HepG2 (cell line): Measurements from ENCODE around the gene TARM1. TPM values are rescaled to one million over a fixed set of nuclear protein-coding genes. Genes with fewer than 3 reads are reported as not detected.
"Not testable (repeated sequence)": the region's sequence is repeated elsewhere in the genome, so short reads cannot be mapped to it uniquely, and the experiment has no call there.

Source experiments
- ATAC-seq: fragments of 200-7000 bp; cut with Tn5 transposase; 3 replicates; pipeline ENCODE4 v1.9.1; 2020; ENCODE audit warnings: mild to moderate bottlenecking, moderate library complexity
- BruUV-seq: library from RNA; stranded (reverse); fragments of 400-500 nt; replicated peaks from 2 replicates; lab custom pipeline; 2021; lab: Mats Ljungman, UMichigan
- CTCF ChIA-PET: fragments of 300-600 bp; formaldehyde crosslinking; extraction: SDS; loops from one replicate; lab custom pipeline; 2021; ENCODE audit warnings: low total read pairs, inconsistent platforms, low intra/inter-chr PET ratio; lab: Yijun Ruan, JAX
- POLR2A ChIA-PET: fragments of 350-600 bp; sonication (Branson Sonifier 250); formaldehyde crosslinking; loops from one replicate; lab custom pipeline; 2020; ENCODE audit warnings: antibody characterized with exemption, inconsistent platforms; lab: Yijun Ruan, JAX
- DNase-seq: peaks from one replicate; pipeline ENCODE4 v3.0.0-alpha.2; 2015; ENCODE audit warnings: low spot score
- FAIRE-seq: peaks from 3 replicates; lab custom pipeline; 2011; peaks lifted over from hg19 to GRCh38; lab: Jason Lieb, UNC
- H2AFZ ChIP-seq: one replicate; pipeline ENCODE4 v1.6.1; 2011; ENCODE audit warnings: low read length, inconsistent platforms
- H3K27ac ChIP-seq: fragments of 300-600 bp; 3 replicates; pipeline ENCODE4 v1.8.0; 2011; ENCODE audit warnings: mixed run types, mild to moderate bottlenecking, mixed read lengths, low read length, inconsistent platforms; ENCODE audit not compliant: insufficient read depth; ENCODE audit errors: extremely low read length
- H3K27me3 ChIP-seq, 2 experiments: fragments of 200-600 bp in 1 of 2; 2 replicates in 1 of 2; 3 replicates in 1 of 2; pipeline versions ENCODE4 v1.6.0 to v1.8.0; 2011; ENCODE audit warnings: low read length in 2 of 2, mild to moderate bottlenecking in 2 of 2, moderate library complexity in 2 of 2, inconsistent platforms in 1 of 2; ENCODE audit not compliant: insufficient read depth in 2 of 2, control insufficient read depth in 1 of 2
- H3K36me3 ChIP-seq, 2 experiments: fragments of 200-600 bp in 1 of 2; replicated peaks in 1 of 2; 2 replicates in 1 of 2; 3 replicates in 1 of 2; pipeline versions ENCODE4 v1.5.1 to v1.8.0; 2011; ENCODE audit warnings: low read length in 2 of 2, inconsistent platforms in 1 of 2; ENCODE audit not compliant: insufficient read depth in 2 of 2, control insufficient read depth in 1 of 2
- H3K4me1 ChIP-seq: 2 replicates; pipeline ENCODE4 v1.5.1; 2012; ENCODE audit warnings: low read length, inconsistent platforms; ENCODE audit not compliant: insufficient read depth
- H3K4me2 ChIP-seq: 2 replicates; pipeline ENCODE4 v1.6.0; 2011; ENCODE audit warnings: low read depth, low read length, inconsistent platforms
- H3K4me3 ChIP-seq, 3 experiments: fragments of 200-600 bp in 1 of 3; sonication (generic), shearing (Covaris generic) in 1 of 3; replicated peaks in 1 of 3; 2 replicates each; pipeline ENCODE4 v1.5.1; 2011 to 2016; ENCODE audit warnings: low read length in 3 of 3, inconsistent platforms in 2 of 3, low read depth in 2 of 3, mild to moderate bottlenecking in 2 of 3, control low read depth in 1 of 3, mixed read lengths in 1 of 3; ENCODE audit not compliant: insufficient read depth in 1 of 3
- H3K79me2 ChIP-seq: one replicate; pipeline ENCODE4 v1.6.1; 2011; ENCODE audit warnings: low read length, inconsistent platforms; ENCODE audit not compliant: insufficient read depth
- H3K9ac ChIP-seq: 2 replicates; pipeline ENCODE4 v1.6.0; 2011; ENCODE audit warnings: mild to moderate bottlenecking, low read depth, low read length, inconsistent platforms; ENCODE audit not compliant: insufficient read depth
- H3K9me3 ChIP-seq: 2 replicates; pipeline ENCODE4 v1.5.1; 2012; ENCODE audit warnings: mild to moderate bottlenecking, low read length
- H4K20me1 ChIP-seq: 2 replicates; pipeline ENCODE4 v1.6.0; 2011; ENCODE audit warnings: inconsistent platforms, mild to moderate bottlenecking, low read length, moderate library complexity; ENCODE audit not compliant: insufficient read depth
- MED1 ChIP-seq: sonication (generic); formaldehyde crosslinking; IDR thresholded peaks from 2 replicates; pipeline ENCODE4 v1.4.0; 2020; ENCODE audit warnings: missing genetic modification reagents
- NKX3-1 ChIP-seq: sonication (generic); formaldehyde crosslinking; IDR thresholded peaks from 2 replicates; pipeline ENCODE4 v1.5.0; 2020; ENCODE audit warnings: missing genetic modification reagents
- PRMT3 ChIP-seq: sonication (generic); formaldehyde crosslinking; IDR thresholded peaks from 2 replicates; pipeline ENCODE4 v1.8.1; 2022; ENCODE audit warnings: low read depth, mild to moderate bottlenecking, moderate library complexity, missing genetic modification reagents, borderline replicate concordance
- PRPF4 ChIP-seq: fragments of 200-400 bp; formaldehyde crosslinking; IDR thresholded peaks from 2 replicates; pipeline ENCODE4 v1.6.1; 2016; ENCODE audit warnings: low read length, low read depth; ENCODE audit not compliant: poor library complexity, severe bottlenecking
- REXO4 ChIP-seq: sonication (generic); formaldehyde crosslinking; IDR thresholded peaks from 2 replicates; pipeline ENCODE4 v1.8.0; 2022; ENCODE audit warnings: missing genetic modification reagents, mild to moderate bottlenecking, borderline replicate concordance
- SP5 ChIP-seq: IDR thresholded peaks from 2 replicates; pipeline ENCODE4 v1.6.1; 2016; ENCODE audit warnings: low read depth, borderline replicate concordance
- ZNF552 ChIP-seq: sonication (generic); formaldehyde crosslinking; IDR thresholded peaks from 2 replicates; pipeline ENCODE4 v1.9.0; 2022; ENCODE audit warnings: missing genetic modification reagents, mild to moderate bottlenecking, borderline replicate concordance
- ZNF687 ChIP-seq: sonication (generic); formaldehyde crosslinking; IDR thresholded peaks from 2 replicates; pipeline ENCODE4 v1.5.1; 2020; ENCODE audit warnings: mild to moderate bottlenecking, missing genetic modification reagents, moderate library complexity
- ZNF710 ChIP-seq: sonication (generic); formaldehyde crosslinking; IDR thresholded peaks from 2 replicates; pipeline ENCODE4 v1.5.0; 2020; ENCODE audit warnings: mild to moderate bottlenecking, missing genetic modification reagents, borderline replicate concordance
- ZXDC ChIP-seq: sonication (generic); formaldehyde crosslinking; IDR thresholded peaks from 2 replicates; pipeline ENCODE4 v1.5.0; 2020; ENCODE audit warnings: mild to moderate bottlenecking, missing genetic modification reagents
- ZZZ3 ChIP-seq: sonication (generic); formaldehyde crosslinking; IDR thresholded peaks from 2 replicates; pipeline ENCODE4 v1.4.0; 2020; ENCODE audit warnings: missing genetic modification reagents, mild to moderate bottlenecking, borderline replicate concordance
- WGBS: methylation state at CpG from one replicate; pipeline ENCODE4 v1.1.6; 2017; ENCODE audit warnings: low lambda C conversion rate; 5-methylcytosine and 5-hydroxymethylcytosine counted together
- in situ Hi-C: cut with HindIII; loops from 2 replicates; pipeline ENCODE4 v1.10.0; 2017; ENCODE audit warnings: low pct_unique_long_range_greater_than_20kb; ENCODE audit not compliant: extremely low pct_ligation_motif_present
- intact Hi-C: fragments of 100-400 bp; cut with micrococcal nuclease; formaldehyde crosslinking; loops from one replicate; pipeline ENCODE4 v1.10.0; 2022; ENCODE audit not compliant: unreplicated experiment
- polyA plus RNA-seq, 8 experiments: library from polyadenylated mRNA; depleted of rRNA in 3 of 8; stranded (reverse) in 7 of 8; unstranded in 1 of 8; fragments of >200 nt; fragmentation: Illumina TruSeq in 4 of 8; extraction: Trizol in 4 of 8; gene quantifications; 2 replicates each; pipeline versions ENCODE4 v1.2.1 to v1.2.3, GENCODE V29; 2011 to 2016; ENCODE audit warnings: low read depth in 4 of 8, missing spikeins in 1 of 8, mixed read lengths in 1 of 8; ENCODE audit not compliant: insufficient read depth in 1 of 8
- total RNA-seq, 5 experiments: library from RNA; depleted of rRNA; stranded (reverse); fragments of >200 nt; fragmentation: Illumina TruSeq; extraction: Trizol; gene quantifications; 2 replicates each; pipeline ENCODE4 v1.2.3, GENCODE V29; 2016; ENCODE audit warnings: low read depth in 1 of 5

The TARM1 gene
- total and polyA plus RNA-seq, 2 of the 13 experiments (the other 11 are each of a cell fraction or from before 2014, with no cell fraction given): not detected

- TF ChIP-seq ZNF710: peak; percentile 64; the same call in 1 of the 2 replicates
- no peak for TF ChIP-seq ZNF552 (CRISPR knock-in tag)
- no peak for TF ChIP-seq PRPF4
- 0 out of 2 replicates have a peak, but pooled peaks have one; percentile 12 for TF ChIP-seq SP5 (CRISPR knock-in tag)
Observed at GRCh38 chr19:54096617-54097106, 15.5 kb upstream of the TARM1 start (continued).

GRCh38 chr19:54095859-54096616 is 14.9 kb upstream of the TARM1 start:
- DNase-seq: not testable (repeated sequence)
- TF ChIP-seq ZZZ3 (0 out of 2 replicates have a peak, but pooled peaks have one; percentile 54), NKX3-1 (peak; percentile 74; the same call in 1 of the 2 replicates), ZNF687 (peak; percentile 96), ZXDC (CRISPR knock-in tag) (peak; percentile 71; the same call in 1 of the 2 replicates), MED1 (CRISPR knock-in tag) (0 out of 2 replicates have a peak, but pooled peaks have one; percentile 39), PRMT3 (CRISPR knock-in tag) (peak; percentile 75; the same call in 1 of the 2 replicates), REXO4 (CRISPR knock-in tag) (peak; percentile 68; the same call in 1 of the 2 replicates)

More at GRCh38 chr19:54095859-54096616, 14.9 kb upstream of the TARM1 start:
- H3K9me3 ChIP-seq, BruUV-seq, H3K79me2 ChIP-seq, H3K36me3 ChIP-seq, H3K9ac ChIP-seq, H3K27ac ChIP-seq, in situ Hi-C loops, FAIRE-seq, CTCF ChIA-PET, H4K20me1 ChIP-seq, intact Hi-C loops: not testable (repeated sequence)
- POLR2A ChIA-PET: interaction anchor here (1.4 to 2.5 kb wide), 2 partner anchors 19 to 41 kb away, joined by 5 to 9 read pairs; partner anchors contain the start of genes CNOT3, PRPF31 and TFPT
- H2AFZ ChIP-seq: peak overlapping the region; percentile 69
- peaks cover 18% of the 10 kb centered on the region for H3K4me1 ChIP-seq
- peak; percentile 89 for ATAC-seq
- H3K4me3 ChIP-seq: peak overlapping the region in 2 of 3 experiments; percentile 31 to 66; a peak in 5 of 6 replicates
- peak overlapping the region; percentile 90 for H3K4me2 ChIP-seq
- H3K27me3 ChIP-seq: peaks cover 0 to 16% of the 10 kb centered on the region in 2 experiments; a peak in 1 of 5 replicates
- WGBS: 3% methylated on average over 10 of the region's 46 CpGs
